ENCODE measurements around the gene INPP5D.

Gene INPP5D

GRCh38 chr2:233075141-233075965, 15.2 kb downstream of the INPP5D start:
- DNase-seq (ENCODE audit: low read depth in 3 of 3): no peak

- DNase-seq (ENCODE audit: low read depth in 3 of 3): no peak
These were observed 15.8 kb downstream of the INPP5D start for GRCh38 chr2:233075966-233076339.

- DNase-seq (ENCODE audit: low read depth in 3 of 3): no peak
These were observed 16.6 kb downstream of the INPP5D start for GRCh38 chr2:233076749-233077148.

GRCh38 chr2:233079473-233079877, 19.3 kb downstream of the INPP5D start:
- no peak for DNase-seq (ENCODE audit: low read depth in 3 of 3)

- DNase-seq (ENCODE audit: low read depth in 3 of 3): no peak
These were observed 20.1 kb downstream of the INPP5D start for GRCh38 chr2:233079953-233080835.

GRCh38 chr2:233080836-233081229, 20.7 kb downstream of the INPP5D start:
- DNase-seq (ENCODE audit: low read depth in 3 of 3): no peak

GRCh38 chr2:233081232-233081730, 21.1 kb downstream of the INPP5D start:
- peak in 1 of 3 donors; percentile 64 for DNase-seq (ENCODE audit: low read depth in 3 of 3)

- DNase-seq (ENCODE audit: low read depth in 3 of 3): no peak
These were observed 21.6 kb downstream of the INPP5D start for GRCh38 chr2:233081731-233082221.

- DNase-seq (ENCODE audit: low read depth in 3 of 3): no peak
These were observed 22.2 kb downstream of the INPP5D start for GRCh38 chr2:233082222-233082930.

GRCh38 chr2:233082931-233083755, 23.0 kb downstream of the INPP5D start:
- no peak for DNase-seq (ENCODE audit: low read depth in 3 of 3)

- no peak for DNase-seq (ENCODE audit: low read depth in 3 of 3)
These were observed 23.6 kb downstream of the INPP5D start for GRCh38 chr2:233083782-233084181.

GRCh38 chr2:233084488-233084887, 24.3 kb downstream of the INPP5D start:
- DNase-seq (ENCODE audit: low read depth in 3 of 3): no peak

GRCh38 chr2:233085037-233085838, 25.1 kb downstream of the INPP5D start:
- no peak for DNase-seq (ENCODE audit: low read depth in 3 of 3)

GRCh38 chr2:233085839-233086150, 25.7 kb downstream of the INPP5D start:
- no peak for DNase-seq (ENCODE audit: low read depth in 3 of 3)

- no peak for DNase-seq (ENCODE audit: low read depth in 3 of 3)
These were observed 27.6 kb downstream of the INPP5D start for GRCh38 chr2:233087713-233088112.

- no peak for DNase-seq (ENCODE audit: low read depth in 3 of 3)
These were observed 28.8 kb downstream of the INPP5D start for GRCh38 chr2:233088972-233089345.

- DNase-seq (ENCODE audit: low read depth in 3 of 3): no peak
These were observed 29.7 kb downstream of the INPP5D start for GRCh38 chr2:233089851-233090250.

- no peak for DNase-seq (ENCODE audit: low read depth in 3 of 3)
These were observed 30.7 kb downstream of the INPP5D start for GRCh38 chr2:233090879-233091278.

- no peak for DNase-seq (ENCODE audit: low read depth in 3 of 3)
These were observed 31.6 kb downstream of the INPP5D start for GRCh38 chr2:233091595-233092375.

All from stimulated activated CD4-positive, alpha-beta T cell treated with anti-CD3 and anti-CD28 coated beads, TNF-alpha, amount 100 ng/mL, for 48 hours (primary cell).